WTC11 (cell line): Measurements from ENCODE around the gene ZNF26.

ENCODE experiments used
- CBFB ChIP-seq: sonication (generic); formaldehyde crosslinking; IDR thresholded peaks from 2 replicates; pipeline ENCODE4 v1.8.1; 2022; ENCODE audit warnings: mild to moderate bottlenecking, low read depth, missing genetic modification reagents
- CTCF ChIP-seq: fragments of 200-600 bp; IDR thresholded peaks from 2 replicates; pipeline ENCODE4 v1.8.0; 2022; ENCODE audit warnings: antibody characterized with exemption
- ELF4 ChIP-seq: sonication (generic); formaldehyde crosslinking; IDR thresholded peaks from 2 replicates; pipeline ENCODE4 v1.8.1; 2022; ENCODE audit warnings: low read depth, mild to moderate bottlenecking, moderate library complexity, missing genetic modification reagents
- ZBTB21 ChIP-seq: sonication (generic); formaldehyde crosslinking; IDR thresholded peaks from 2 replicates; pipeline ENCODE4 v1.8.1; 2023; ENCODE audit warnings: mild to moderate bottlenecking, missing genetic modification reagents, borderline replicate concordance

GRCh38 chr12:132945806-132946205 is 40.4 kb upstream of the ZNF26 start:
- TF ChIP-seq ELF4 (CRISPR knock-in tag): no peak
- no peak for TF ChIP-seq CTCF
- no peak for TF ChIP-seq ZBTB21 (CRISPR knock-in tag)
- TF ChIP-seq CBFB (CRISPR knock-in tag): no peak
